ENCODE data around the gene CDON. TPM values are rescaled to one million over a fixed set of nuclear protein-coding genes. Genes with fewer than 3 reads are reported as not detected.

Gene CDON
- polyA plus RNA-seq, 1 of the 3 experiments (the other 2 are of a cell fraction): 3.7 TPM

DNA sequence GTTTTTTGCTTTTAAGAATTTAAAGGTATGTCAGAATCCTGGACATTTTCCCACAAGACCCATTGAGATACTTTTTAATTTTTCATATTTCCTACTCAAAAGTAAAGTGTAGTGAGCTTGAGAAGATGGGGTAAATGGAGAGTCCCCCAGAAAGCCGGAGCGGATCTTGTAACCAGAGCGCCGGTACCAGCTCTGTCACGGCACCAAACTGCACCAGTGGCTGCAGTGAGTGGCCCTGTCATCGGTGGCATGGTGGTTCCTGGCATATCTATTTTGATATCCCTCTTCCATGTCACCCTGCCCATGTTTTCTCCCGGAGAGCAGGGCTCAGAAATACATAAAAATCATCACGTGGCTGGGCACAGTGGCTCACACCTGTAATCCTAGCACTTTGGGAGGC is 139.0 kb downstream of the CDON start:
- CTCF ChIA-PET: interaction anchor here (0.8 to 5.3 kb wide), 28 partner anchors 9 to 387 kb away, joined by 3 to 63 read pairs (median 5); partner anchors contain the start of gene CDON
- no peaks in the 10 kb centered on the region for H3K9me2 ChIP-seq

DNA sequence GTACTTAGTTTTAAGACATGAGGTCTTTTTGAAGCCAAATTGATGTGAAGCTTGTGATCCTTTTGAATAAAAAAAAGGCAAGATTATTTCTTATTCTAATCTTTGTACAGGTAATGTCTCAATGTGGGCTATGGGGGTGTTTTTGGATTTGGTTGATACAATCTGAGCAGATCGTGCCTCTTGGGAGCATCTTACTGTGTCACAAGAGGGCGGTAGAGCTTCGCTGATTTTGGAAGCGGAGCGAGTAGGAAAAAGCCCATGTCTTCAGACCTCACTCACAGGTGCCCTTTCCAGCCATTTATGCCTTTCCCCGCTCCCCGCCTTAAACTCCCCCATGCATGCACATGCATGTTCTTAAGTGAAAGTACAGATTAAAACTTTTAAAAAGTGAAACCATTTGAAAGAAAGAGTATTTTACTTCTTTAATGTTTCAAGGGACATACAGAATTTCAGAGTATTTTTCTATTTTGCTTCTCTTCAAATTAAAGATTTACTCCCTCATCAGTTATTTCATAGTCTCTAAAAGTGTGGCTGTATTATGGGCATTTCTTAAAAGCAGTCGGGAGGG is 139.6 kb downstream of the CDON start:
- Histone ChIP-seq H3K27me3 (ENCODE audit: insufficient read depth) (peaks cover 38% of the 10 kb centered on the region; the same call in 1 of the 2 replicates), H2AFZ (ENCODE audit: low read depth) (no peak overlapping the region), H3F3A (replicated peaks; ENCODE audit: insufficient read depth) (no peaks in the 10 kb centered on the region), H3K4me2 (no peak overlapping the region), H3K36me3 (replicated peaks in 1 of 2; ENCODE audit: control insufficient read depth in 1 of 2, insufficient read depth in 2 of 2, low read length in 1 of 2) (no peaks in the 10 kb centered on the region), H3K27ac (ENCODE audit: low read depth in 2 of 2, low read length in 1 of 2) (no peak overlapping the region), H3K4me1 (ENCODE audit: control insufficient read depth in 1 of 2, insufficient read depth in 2 of 2, low read depth in 1 of 2, low read length in 1 of 2) (peaks cover 0 to 26% of the 10 kb centered on the region in 2 experiments; a peak in 1 of 4 replicates), H3K9me3 (no peaks in the 10 kb centered on the region), H3K4me3 (ENCODE audit: low read depth in 2 of 2, low read length in 1 of 2) (no peak overlapping the region; a peak in 1 of 4 replicates), H3K79me2 (ENCODE audit: insufficient read depth) (no peaks in the 10 kb centered on the region), H3K9ac (no peak overlapping the region), H4K20me1 (ENCODE audit: insufficient read depth) (no peaks in the 10 kb centered on the region), H3K9me2 (no peaks in the 10 kb centered on the region)
- DNase-seq: peak; percentile 74
- ChIA-PET CTCF (interaction anchor here (0.6 to 5.3 kb wide), 31 partner anchors 9 to 387 kb away, joined by 3 to 63 read pairs (median 4); partner anchors contain the start of gene CDON), POLR2A (interaction anchor here (1.5 kb wide), 1 partner anchor 139 kb away, joined by 5 read pairs; no protein-coding TSS in a partner anchor)
- TF ChIP-seq, protein P1, sequence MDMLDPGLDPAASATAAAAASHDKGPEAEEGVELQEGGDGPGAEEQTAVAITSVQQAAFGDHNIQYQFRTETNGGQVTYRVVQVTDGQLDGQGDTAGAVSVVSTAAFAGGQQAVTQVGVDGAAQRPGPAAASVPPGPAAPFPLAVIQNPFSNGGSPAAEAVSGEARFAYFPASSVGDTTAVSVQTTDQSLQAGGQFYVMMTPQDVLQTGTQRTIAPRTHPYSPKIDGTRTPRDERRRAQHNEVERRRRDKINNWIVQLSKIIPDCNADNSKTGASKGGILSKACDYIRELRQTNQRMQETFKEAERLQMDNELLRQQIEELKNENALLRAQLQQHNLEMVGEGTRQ (IDR thresholded peaks at IDR 0.05; ENCODE audit: borderline replicate concordance, low read depth, low read length): no peak
- TF ChIP-seq NRF1 (IDR thresholded peaks at IDR 0.05; ENCODE audit: low read depth, low read length) (no peak), SMC3 (IDR thresholded peaks at IDR 0.05; ENCODE audit: low read depth, low read length) (peak; percentile 96), CHD2 (IDR thresholded peaks at IDR 0.05; ENCODE audit: low read length, partially characterized antibody) (peak; percentile 19), GATA2 (CRISPR knock-in tag; IDR thresholded peaks at IDR 0.05) (0 out of 2 replicates have a peak, but pooled peaks have one; percentile 12), MEF2A (IDR thresholded peaks at IDR 0.05; ENCODE audit: borderline replicate concordance, low read depth) (no peak), RAD21 (IDR thresholded peaks at IDR 0.05; ENCODE audit: low read length) (peak; percentile 98)
- TF ChIP-seq, protein P2, sequence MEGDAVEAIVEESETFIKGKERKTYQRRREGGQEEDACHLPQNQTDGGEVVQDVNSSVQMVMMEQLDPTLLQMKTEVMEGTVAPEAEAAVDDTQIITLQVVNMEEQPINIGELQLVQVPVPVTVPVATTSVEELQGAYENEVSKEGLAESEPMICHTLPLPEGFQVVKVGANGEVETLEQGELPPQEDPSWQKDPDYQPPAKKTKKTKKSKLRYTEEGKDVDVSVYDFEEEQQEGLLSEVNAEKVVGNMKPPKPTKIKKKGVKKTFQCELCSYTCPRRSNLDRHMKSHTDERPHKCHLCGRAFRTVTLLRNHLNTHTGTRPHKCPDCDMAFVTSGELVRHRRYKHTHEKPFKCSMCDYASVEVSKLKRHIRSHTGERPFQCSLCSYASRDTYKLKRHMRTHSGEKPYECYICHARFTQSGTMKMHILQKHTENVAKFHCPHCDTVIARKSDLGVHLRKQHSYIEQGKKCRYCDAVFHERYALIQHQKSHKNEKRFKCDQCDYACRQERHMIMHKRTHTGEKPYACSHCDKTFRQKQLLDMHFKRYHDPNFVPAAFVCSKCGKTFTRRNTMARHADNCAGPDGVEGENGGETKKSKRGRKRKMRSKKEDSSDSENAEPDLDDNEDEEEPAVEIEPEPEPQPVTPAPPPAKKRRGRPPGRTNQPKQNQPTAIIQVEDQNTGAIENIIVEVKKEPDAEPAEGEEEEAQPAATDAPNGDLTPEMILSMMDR (IDR thresholded peaks at IDR 0.05): peak; percentile 90
- 2% methylated on average over 8 of the region's 8 CpGs for WGBS (ENCODE audit: low lambda C conversion rate)

More for the DNA sequence above, 139.0 kb downstream of the CDON start:
- Histone ChIP-seq H3K9me3 (no peaks in the 10 kb centered on the region), H2AFZ (ENCODE audit: low read depth) (no peak overlapping the region), H3K4me2 (no peak overlapping the region), H3K27me3 (ENCODE audit: insufficient read depth) (peaks cover 33% of the 10 kb centered on the region; the same call in 1 of the 2 replicates), H3K9ac (no peak overlapping the region), H3K4me1 (ENCODE audit: control insufficient read depth in 1 of 2, insufficient read depth in 2 of 2, low read depth in 1 of 2, low read length in 1 of 2) (peaks cover 0 to 21% of the 10 kb centered on the region in 2 experiments; a peak in 1 of 4 replicates), H4K20me1 (ENCODE audit: insufficient read depth) (no peaks in the 10 kb centered on the region), H3K36me3 (replicated peaks in 1 of 2; ENCODE audit: control insufficient read depth in 1 of 2, insufficient read depth in 2 of 2, low read length in 1 of 2) (no peaks in the 10 kb centered on the region), H3K79me2 (ENCODE audit: insufficient read depth) (no peaks in the 10 kb centered on the region), H3F3A (replicated peaks; ENCODE audit: insufficient read depth) (no peaks in the 10 kb centered on the region), H3K27ac (ENCODE audit: low read depth in 2 of 2, low read length in 1 of 2) (no peak overlapping the region), H3K4me3 (ENCODE audit: low read depth in 2 of 2, low read length in 1 of 2) (no peak overlapping the region)
- DNase-seq: no peak
- TF ChIP-seq YY1 (IDR thresholded peaks at IDR 0.05; ENCODE audit: low read depth) (no peak), TCF12 (IDR thresholded peaks at IDR 0.05) (no peak), CHD2 (IDR thresholded peaks at IDR 0.05; ENCODE audit: low read length, partially characterized antibody) (no peak), GABPA (IDR thresholded peaks at IDR 0.05; ENCODE audit: low read depth) (no peak), NRF1 (IDR thresholded peaks at IDR 0.05; ENCODE audit: low read depth, low read length) (no peak), MXI1 (IDR thresholded peaks at IDR 0.05; ENCODE audit: low read depth, low read length) (no peak), FOXJ3 (CRISPR knock-in tag; IDR thresholded peaks at IDR 0.05) (no peak)
- TF ChIP-seq, protein P2 (IDR thresholded peaks at IDR 0.05): no peak
- TF ChIP-seq, protein P1 (IDR thresholded peaks at IDR 0.05; ENCODE audit: borderline replicate concordance, low read depth, low read length): no peak
- POLR2A ChIA-PET: interaction anchor here (1.5 kb wide), 1 partner anchor 138 kb away, joined by 5 read pairs; no protein-coding TSS in a partner anchor
- WGBS (ENCODE audit: low lambda C conversion rate): 77% methylated on average over 8 of the region's 8 CpGs
